ENCODE measurements around the gene KRT35.
"Not testable (repeated sequence)": the region's sequence is repeated elsewhere in the genome, so short reads cannot be mapped to it uniquely, and the experiment has no call there.

Gene KRT35

DNA sequence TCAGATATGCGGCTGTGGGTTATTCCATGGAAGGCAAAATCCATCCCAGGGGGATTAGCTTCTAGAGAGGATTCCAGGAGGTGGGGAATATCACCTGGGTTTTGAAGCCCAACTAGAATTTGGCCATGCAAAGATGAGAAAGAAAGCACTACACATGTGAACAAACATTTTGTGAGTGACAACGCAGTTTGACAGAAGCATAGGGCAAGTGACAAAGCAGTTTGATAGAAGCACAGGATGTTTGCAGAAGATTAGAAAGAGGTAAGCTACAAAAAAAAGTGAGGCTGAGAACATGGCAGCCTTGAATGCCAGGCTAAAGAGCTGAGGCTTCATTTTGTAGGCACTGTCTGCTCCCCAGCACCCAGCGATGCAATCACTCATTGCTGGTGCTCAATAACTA lies 27.9 kb downstream of the KRT35 start:
- no peak for DNase-seq (ENCODE audit: low read depth)

DNA sequence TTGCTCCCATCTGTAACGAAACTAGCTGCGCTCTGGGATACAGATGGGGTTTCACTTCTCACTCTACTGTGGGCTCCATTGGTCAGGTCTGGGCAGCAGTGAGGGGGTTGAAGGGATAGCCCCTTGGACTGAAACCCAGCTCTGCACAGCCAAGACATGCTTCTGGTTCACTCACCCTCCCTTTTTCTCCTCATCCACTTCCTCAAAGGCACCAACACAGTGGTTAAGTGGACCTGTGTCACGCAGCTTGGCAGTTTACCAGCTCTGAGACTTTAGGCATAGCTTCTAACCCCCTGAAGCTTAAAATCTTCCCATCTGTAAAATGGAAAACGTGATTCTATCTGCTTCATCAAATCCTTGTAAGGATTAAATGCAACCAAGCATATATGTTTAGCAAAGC lies 28.7 kb downstream of the KRT35 start:
- DNase-seq (ENCODE audit: low read depth): no peak

DNA sequence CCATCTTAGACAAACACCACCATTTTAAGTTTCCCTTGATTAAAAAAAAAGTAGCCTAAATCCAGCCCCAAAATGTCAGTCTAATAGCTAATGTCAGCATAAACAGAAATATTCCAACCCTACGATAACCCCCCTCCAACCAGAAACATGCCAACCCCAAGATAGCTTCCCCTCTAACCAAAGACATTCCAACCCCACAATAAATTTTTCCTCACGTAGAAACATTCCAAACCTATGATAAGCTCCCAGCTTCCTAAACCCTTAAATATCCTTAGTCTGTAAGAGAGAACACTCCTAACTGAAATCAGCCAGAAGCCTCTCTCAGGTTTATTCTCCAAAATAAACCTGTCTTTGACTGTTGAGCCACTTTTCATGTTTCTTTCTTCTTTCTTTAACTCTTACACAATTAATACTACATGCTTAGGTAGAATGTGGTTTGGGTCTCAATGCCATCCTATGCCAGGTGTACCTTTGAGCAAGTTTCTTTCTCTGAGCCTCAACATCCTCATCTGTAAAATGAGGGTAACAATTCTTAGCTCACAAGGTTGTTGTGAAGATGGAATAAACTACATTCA lies 29.7 kb downstream of the KRT35 start:
- no peak for DNase-seq (ENCODE audit: low read depth)

DNA sequence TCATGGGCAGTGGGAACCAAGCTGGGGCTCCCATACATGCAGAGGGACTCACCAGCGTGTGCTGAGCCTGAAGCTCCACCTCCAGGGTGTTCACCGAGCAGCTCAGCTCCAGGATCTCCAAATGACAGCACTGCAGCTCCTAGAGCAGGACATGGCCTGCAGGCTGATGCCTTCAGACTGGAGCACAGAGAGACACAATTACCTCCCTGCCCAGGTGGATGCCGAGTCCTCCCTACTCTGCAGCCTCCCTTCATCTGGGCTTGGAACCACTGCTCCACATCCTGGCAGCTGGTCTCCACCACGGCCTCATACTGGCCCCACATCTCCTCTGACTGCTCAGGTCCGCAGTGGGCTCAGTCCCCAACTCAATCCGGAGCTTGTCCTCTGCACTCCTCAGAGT lies 31.9 kb downstream of the KRT35 start:
- no peak for DNase-seq (ENCODE audit: low read depth)

DNA sequence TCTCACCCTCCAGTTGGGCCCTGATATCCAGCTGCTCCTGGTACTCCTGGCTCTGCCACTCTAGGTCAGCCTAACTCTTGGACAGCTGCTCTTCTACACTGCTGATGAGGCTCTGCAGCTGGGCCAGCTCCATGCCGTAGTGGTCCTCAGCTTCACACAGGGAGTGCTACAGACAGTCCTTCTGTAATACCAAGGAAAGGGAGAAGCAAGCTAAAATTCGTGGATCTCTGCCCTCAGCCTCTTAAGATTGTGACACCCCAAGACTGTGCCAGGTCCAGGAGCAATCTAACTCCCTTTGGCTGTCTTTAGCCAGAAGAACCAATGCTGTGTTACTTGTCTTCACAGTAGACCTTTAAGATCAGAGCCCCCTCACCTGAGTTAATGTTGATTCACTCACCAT lies 32.4 kb downstream of the KRT35 start:
- DNase-seq (ENCODE audit: low read depth): no peak

DNA sequence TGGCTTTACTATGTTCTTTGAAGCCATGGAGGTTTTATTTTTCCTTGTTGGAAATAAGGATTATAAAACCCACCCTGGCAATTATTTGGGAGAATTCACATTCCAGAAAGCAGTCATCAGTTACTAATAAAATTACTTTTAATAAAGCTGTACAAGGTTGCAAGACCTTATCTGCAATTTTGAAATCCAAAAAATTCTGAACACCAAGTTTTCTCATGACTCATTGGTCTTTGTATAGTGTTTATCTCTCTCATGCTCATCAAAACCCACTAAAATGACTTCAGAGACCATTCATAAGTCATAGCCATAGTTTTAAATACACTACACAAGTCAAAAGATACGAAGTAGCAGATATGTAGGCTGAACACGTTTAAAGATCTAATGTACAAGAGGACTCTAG lies 34.1 kb downstream of the KRT35 start:
- no peak for DNase-seq (ENCODE audit: low read depth)

DNA sequence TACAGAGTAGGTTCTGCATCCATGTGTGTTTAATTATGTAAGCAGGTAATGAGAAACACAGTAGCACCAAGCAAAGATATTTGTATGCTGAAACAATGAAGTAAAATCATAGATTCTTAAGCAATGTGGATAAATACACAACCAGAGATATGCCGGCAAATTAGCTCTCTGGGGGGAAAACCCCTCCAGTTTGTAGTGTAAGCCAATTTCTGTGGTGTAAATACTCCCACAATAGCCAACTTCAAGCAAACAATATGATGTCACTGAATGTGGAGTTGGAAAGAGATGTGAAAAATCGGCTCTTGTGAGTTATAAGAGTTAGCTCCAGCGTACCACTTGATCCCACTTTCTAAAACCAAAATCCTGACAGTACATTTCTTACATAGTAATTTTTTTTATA lies 36.3 kb downstream of the KRT35 start:
- DNase-seq (ENCODE audit: low read depth): no peak

DNA sequence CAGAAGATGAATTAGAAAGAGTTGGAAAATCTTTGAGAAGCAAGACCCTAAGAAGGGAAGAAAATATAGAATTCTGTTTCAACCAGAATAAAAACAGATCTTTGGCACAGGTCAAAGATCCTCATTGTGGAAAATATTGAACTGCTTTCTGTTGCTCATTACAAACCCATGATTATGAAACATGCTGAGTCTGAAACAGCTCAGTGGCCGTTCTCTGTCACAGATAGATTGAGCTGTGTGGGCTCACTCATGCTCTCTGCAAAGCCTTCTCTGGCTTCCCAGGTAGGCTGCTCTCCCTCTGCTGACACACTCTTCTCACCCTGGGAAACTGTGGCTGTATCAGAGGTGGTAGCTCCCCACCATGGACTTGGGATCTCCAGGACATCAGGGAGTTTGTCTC lies 36.8 kb downstream of the KRT35 start:
- DNase-seq (ENCODE audit: low read depth): no peak

DNA sequence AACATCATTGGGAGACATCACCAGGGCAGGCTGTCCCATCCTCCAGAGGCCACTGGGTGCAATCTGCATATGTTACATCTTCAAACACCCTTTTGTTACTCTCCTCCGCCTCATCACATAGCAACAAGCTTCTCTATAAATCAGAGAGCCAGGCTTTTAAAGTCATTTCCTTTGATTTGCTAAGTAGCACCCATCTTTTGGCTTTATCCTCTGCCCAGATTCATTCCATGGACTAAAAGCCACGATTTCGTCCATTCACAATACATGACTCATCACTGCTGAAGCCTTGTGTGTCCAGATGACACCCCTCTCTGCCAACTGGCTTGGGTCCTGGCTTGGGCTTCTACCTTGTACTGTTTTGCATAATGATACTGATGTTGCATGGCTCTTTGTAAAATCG lies 38.2 kb downstream of the KRT35 start:
- no peak for DNase-seq (ENCODE audit: low read depth)

DNA sequence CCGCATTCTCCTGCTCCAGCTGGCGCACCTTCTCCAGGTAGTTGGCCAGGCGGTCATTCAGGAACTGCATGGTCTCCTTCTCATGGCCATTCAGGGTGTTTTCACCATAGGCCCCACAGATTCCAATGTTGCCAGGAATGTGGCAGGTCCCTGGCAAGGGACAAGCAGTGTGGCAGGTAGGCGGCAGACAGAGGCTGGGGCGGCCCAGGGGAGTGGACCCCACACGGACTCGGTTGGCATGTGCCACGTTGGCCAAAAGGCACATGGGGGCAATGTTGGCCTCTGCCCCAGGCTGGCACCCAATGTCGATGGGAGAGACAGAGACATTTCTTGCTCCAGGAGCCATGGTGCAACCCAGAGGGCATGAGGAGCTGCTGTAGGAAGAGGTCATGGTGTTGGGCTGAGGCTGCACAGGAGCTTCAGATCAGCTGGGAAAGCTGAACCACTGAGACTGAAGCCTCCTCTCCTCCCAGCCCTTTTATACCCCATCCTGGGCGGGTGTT lies 40.4 kb downstream of the KRT35 start, which contains the start of gene KRT38:
Gene KRT38 (minus strand): TSS at position 453 of the 503 bp plus-strand sequence. CDS start 62 bp downstream, at position 391.
- no peak for DNase-seq (ENCODE audit: low read depth)

DNA sequence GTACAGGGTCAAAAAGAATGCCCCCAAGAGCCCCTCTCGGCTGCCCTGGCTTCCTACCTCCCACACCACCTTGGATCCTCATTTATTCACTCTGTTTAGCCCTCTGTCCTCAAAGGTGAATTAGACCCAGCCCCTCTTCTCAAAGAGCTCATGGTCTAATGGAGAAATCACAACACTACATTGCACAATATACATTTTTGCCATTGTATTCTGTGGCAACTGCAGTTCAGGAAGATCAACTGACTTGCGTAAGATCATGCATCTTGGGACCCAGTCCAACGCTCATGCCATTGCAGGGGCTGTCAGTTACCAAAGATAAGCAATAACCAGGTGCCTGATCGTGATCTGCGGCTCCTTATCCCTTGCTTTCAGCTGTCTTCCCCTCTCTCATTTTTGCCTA lies 41.6 kb downstream of the KRT35 start:
- no peak for DNase-seq (ENCODE audit: low read depth)

DNA sequence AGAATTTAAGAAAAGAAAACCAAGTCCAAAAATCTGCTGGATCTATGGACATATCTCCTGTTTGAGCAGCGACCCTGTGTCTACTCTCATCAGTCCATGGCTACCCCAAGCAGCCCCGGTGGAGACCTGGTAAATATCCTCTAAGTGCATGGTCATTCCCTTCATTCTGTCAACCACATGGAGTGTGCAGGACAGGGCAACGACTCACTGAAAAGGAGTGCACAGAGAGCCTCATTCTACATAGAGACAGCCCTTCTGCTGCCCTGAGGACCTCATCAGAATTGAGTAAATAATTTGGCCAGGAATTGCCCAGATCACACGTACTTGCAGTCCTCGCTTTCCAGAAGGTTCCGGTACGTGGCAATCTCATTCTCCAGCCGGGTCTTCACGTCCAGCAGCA lies 43.2 kb downstream of the KRT35 start:
- DNase-seq (ENCODE audit: low read depth): no peak

DNA sequence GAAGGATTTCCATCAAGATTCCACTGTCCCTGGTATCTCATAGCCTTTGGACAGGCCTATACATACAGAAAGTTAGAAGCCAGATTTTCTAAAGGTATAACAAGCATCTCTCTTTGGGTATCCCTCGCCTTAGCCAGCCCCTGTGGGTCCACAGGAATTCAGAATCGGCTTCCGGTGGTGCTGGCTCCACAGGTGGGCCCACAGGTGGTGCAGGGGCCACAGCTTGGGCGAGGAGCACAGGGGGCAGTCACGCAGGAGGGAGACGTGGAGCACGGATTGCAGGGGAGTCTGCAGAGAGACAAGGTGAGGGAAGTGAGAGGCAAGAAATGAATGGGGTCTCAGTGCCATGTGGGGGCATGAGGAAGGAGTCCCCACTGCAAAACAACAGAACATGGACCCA lies 43.7 kb downstream of the KRT35 start:
- no peak for DNase-seq (ENCODE audit: low read depth)

DNA sequence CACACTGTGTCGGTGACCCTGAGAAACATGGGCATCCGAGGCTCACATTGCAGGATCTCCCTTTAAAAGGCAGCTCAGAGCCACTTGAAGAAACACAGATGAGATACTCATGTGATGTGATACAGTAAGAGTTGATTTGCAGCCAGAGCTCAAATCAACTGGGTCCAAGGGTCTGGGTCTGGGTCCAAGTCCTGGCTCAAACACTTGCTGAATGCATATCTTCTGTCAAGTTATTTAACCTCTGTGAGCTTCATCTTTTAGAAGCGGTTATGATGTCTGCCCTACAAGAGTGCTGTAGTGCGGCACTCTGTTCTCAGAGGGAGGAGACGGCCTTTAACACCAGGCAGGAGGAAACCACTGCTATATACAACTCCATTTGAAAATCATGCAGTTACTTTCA lies 46.5 kb downstream of the KRT35 start:
- no peak for DNase-seq (ENCODE audit: low read depth)

DNA sequence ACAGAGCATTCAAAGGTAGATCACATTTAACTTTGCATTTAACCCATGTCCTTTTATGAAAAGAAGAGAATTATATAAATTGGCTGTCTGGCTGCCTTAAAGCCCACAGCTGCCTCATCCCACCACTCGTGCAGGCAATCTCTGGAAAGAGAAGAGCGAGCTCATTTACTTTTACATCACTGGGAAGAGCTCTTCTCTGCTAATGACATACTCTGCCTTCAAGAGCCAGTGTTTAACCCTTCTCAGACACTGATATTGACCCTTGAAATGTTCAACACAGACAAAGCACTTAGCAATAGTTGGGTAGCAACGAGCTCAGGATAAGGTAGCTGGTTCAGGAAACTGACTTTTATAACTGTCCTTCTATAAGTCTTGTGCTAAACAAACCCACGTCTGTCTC lies 46.9 kb downstream of the KRT35 start:
- no peak for DNase-seq (ENCODE audit: low read depth)

DNA sequence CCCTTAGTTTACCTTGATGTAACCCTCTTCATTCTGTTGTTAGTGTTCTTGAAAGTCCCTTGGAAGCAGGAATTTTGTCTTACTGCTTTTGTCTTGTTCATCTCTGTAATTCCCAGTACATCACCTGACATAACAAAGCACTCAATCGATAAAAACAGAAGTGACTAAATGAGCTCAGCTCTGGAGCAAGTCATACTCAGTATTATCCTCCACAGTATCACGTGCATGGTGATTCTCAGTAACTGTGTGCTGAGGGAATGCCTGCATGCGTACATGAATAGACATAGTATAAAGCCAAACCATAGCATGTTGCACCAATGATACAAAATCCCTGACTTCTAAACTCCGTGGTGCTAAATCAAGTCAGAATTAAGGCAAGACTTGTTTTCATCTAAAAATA lies 47.4 kb downstream of the KRT35 start:
- DNase-seq (ENCODE audit: low read depth): no peak

DNA sequence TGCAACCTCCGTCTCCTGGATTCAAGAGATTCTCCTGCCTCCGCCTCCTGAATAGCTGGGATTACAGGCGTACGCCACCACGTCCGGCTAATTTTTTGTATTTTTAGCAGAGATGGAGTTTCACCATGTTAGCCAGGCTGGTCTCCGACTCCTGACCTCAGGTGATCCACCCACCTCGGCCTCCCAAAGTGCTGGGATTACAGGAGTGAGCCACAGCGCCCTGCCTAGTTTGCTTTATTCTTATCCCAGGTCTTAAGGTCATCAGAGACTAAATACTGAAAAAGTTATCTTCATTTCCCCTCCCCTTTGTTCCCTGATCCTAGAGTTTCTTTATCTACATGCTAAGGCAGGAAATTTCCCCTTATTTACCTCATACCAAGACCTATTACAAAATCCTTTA lies 50.6 kb downstream of the KRT35 start:
- not testable (repeated sequence) for DNase-seq (ENCODE audit: low read depth)

DNA sequence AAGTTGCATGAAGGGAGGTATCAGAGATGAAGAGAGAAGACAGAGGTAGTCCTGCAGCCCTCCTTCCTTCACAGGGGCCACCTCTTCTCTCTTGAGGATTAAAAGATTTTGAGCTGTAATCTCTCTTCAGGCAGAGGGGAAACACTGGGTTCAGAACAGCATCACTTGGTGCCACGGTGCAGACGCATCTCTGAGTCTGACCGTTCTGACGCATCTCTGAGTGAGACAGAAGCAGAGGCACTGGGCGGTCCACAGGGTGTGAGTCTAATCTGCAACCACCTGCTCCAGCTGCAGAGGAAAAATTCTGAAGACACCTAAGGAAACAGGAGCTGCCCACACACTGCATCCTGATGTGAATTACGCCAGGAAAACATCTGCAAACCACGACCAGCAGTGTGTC lies 51.3 kb downstream of the KRT35 start:
- DNase-seq (ENCODE audit: low read depth): no peak

DNA sequence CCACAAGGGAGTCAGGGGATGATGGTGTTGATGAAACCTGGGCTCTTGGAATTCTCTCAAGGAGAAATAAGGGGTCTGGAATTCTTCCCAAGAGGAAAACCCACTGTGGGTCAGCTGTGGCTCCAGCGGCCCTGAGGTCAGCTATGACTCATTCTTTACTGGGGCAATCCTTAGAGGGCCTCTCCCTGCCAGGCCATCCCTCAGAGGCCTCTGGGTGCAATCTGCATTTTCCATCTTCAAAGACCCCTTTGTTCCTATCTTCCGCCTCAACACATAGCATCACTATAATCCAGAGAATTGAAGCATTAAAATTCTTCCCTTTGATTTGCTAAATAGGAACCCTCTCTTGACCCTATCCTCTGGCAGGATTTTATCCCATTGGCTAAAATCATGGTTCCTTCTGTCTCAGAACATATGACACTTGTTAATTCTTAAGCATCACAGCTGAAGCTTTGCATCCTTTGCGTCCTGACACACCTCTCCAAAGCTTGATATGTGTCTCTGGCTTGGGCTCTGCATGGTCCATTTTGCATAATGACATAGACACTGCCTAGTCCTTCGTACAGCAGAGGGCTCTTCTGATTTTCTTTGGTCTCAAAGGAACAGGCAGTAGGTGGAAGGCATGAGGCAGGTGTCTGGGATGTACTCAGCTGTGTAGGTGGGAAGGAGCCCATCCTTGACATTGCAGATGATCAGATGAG lies 52.2 kb downstream of the KRT35 start:
- DNase-seq (ENCODE audit: low read depth): no peak
